Renal cortex interstitium (tissue), 11 donors: ENCODE results near the gene SLC7A4. TPM values are rescaled to one million over a fixed set of nuclear protein-coding genes. Genes with fewer than 3 reads are reported as not detected.

Experiments
- DNase-seq, 11 donors: peaks; one replicate each; pipeline ENCODE4 v3.0.0-alpha.2; 2013; ENCODE audit warnings: low read depth in 9 of 11, low spot score in 4 of 11; ENCODE audit errors: extremely low read depth in 1 of 11
- polyA plus RNA-seq, 3 donors: library from polyadenylated mRNA; unstranded; fragments of 120-200 nt; gene quantifications; one replicate each; pipeline ENCODE4 v1.2.1, GENCODE V29; 2013; ENCODE audit not compliant: insufficient read length in 3 of 3

SLC7A4 gene
- polyA plus RNA-seq, 3 donors = 0.91 to 1.5 (median 1.4) TPM

DNA sequence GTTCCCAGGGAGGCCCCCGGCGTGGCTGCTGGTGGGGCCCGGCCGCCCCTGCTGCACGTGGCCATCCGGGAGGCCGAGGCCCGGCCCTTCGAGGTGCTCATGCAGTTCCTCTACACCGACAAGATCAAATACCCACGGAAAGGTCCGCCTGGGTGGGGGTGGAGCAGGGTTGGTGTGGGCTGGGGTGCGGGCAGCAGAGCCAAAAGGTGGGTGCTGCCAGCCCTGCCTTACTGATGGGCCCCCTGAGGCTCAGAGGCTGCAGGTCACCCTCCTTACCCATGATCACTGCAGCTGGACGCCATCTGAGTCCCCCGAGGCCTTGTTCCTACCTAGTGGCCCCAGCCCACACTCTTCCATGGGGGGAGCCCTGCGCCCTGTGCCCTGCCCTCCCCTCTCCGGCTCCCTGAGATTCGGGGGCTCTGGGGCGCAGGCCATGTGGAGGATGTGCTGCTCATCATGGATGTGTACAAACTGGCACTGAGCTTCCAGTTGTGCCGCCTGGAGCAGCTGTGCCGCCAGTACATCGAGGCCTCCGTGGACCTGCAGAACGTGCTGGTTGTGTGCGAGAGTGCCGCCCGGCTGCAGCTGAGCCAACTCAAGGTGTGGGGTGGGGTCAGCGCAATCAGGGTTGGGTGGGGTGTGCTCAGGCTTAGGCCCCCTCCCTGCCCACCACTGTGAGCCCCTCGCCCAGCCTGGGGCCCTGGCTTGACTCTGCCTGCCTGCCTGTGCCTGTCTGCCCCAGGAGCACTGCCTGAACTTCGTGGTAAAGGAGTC is 38.0 kb downstream of the SLC7A4 start:
- no peak for DNase-seq

- no peak for DNase-seq
Observed at GRCh38 chr22:20993304-20994127, 38.8 kb downstream of the SLC7A4 start.

- no peak for DNase-seq
Observed at GRCh38 chr22:20992456-20993303, 39.7 kb downstream of the SLC7A4 start.

GRCh38 chr22:20992056-20992442 is 40.3 kb downstream of the SLC7A4 start:
- no peak for DNase-seq

GRCh38 chr22:20991252-20992055 is 40.9 kb downstream of the SLC7A4 start:
- DNase-seq = no peak

DNA sequence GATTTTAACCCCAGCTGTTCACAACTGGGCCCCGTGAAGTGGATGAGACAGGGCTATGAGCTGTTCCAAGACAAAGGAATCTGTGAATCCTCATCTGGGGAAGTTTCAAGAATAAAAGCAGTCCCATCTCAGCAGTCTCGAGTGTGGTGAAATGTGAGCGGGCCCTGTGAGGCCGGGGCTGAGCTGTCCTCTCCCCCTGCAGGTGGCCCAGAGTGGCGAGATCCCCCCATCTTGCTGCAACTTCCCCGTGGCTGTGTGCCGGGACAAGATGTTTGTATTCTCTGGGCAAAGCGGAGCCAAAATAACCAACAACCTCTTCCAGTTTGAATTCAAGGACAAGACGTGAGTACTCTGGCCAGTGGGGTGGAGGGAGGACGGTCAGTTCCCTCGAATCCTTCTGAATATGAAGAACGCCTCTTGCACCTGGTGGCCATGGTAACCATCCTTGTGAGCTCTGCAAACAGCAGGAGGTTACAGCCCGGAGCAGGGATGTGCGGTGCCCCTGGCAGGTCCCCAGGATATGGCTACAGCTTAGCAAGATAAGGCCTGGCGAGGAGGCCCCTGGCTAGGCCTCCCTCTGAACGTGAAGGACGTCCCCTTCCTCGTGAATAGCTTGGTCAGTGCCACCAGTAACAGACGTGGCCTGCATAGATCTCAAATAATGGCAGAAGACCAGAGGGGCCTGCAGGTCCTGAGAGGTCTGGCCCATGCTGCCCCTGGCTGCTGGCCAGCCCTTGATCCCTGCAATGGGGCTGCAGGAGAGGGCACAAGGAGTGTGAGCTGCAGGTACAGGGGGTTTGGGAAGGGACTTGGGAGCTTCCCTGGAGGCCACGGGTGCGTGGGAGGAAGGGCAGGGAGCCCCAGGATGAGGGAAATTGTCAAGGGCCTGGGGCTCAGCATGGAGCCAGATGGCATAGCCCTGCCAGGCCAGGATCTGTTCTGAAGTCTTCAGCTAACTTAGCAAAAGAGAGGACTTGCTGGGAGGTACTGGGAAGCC is 41.9 kb downstream of the SLC7A4 start:
- DNase-seq = no peak

- DNase-seq = no peak
Observed at GRCh38 chr22:20989323-20990138, 42.8 kb downstream of the SLC7A4 start.

GRCh38 chr22:20988573-20989322 is 43.6 kb downstream of the SLC7A4 start:
- no peak for DNase-seq

DNA sequence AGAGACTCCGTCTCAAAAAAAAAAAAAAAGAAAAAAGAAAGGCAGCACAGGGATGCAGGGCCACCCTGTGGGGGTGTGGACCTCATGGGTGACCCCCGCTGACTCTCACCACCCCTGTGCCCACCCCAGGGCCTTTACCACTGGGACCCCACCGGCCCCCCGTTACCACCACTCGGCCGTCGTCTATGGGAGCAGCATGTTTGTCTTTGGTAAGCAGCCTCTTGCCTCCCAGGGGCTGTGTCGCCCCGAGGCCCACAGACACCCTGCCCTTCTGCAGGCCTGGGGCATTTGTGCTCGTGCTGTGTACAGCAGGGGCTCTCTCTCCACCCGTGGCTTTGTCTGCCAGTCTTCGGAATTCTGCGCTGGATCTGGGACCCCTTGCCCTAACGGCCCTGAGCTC is 45.0 kb downstream of the SLC7A4 start:
- no peak for DNase-seq

DNA sequence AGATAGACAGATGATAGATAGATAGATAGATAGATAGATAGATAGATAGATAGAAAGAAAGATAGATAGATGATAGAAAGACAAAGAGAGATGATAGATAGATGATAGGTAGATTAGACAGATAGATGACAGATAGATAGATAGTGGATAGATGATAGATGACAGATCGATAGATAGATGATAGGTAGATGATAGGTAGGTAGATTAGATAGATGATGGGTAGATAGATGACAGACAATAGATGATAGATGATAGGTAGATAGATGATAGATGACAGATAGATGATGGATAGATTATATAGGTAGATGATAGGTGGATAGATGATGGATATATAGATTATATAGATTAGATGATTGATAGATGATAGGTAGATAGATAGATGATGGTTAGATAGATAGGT is 46.0 kb downstream of the SLC7A4 start:
- DNase-seq = no peak

DNA sequence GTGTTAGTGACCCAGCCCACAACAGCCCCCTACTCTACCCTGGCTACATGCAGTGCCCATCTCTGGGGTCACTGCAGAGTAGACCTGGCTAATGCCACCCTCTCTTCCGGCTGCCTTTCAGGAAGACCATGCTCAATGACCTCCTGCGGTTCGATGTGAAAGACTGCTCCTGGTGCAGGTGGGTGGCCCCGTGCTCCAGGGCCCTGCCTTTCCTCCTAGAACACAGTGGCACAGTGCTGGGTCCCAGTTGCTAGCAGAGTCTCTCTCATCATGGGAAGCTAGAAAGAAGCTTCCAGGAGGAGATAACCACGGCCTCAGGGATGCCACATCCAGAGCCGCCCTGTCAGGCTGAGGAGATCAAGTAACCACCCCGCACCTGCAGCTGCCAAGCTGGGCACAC is 46.6 kb downstream of the SLC7A4 start:
- no peak for DNase-seq

DNA sequence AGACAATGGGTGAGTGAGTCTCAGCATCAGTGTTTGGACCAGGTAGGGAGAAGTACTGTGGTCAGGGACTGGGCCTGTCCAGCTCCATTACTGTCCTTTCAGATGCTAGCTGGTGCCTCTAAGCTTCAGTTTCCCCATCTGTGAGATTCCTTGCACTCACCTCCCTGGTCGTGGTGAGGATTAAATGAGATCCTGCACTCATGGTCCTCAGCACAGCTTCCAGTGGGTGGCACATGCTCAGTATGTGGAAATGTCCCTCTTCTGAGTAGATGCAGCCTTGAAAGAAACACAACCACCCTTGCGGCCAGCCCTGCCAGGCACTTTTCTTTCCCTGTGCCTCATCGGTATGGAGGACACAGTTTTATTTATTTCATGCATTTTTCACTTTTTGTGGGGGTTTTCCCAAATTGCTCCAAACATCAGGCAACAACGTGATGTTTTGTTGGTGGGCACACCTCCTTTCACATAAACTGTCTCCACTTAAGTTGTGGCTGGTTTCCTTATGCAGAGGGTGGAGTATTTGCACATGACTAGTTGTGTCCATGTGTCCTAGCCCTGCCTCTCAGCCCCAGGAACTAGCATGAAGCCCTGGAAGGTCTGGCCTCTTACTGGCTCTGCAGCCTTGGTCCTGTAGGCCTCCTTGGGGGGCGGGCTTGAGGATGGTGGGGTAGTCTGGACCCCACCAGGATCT is 49.1 kb downstream of the SLC7A4 start:
- DNase-seq = no peak

DNA sequence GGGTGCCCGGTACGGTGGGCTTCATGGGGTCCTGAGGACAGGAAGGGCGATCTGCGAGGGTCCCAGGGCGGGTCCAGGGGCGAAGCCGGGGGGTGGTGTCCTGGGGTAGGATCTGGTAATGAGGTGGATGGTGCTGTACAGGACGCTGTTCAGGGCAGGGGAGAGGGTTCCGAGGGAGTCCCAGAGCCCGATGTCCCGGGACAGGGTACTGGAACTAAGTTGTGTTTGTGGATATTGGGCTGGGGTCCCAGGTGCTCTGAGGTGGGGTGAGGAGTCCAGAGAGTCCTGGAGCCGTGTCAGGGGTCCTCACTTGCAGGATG is 49.8 kb downstream of the SLC7A4 start:
- no peak for DNase-seq

DNA sequence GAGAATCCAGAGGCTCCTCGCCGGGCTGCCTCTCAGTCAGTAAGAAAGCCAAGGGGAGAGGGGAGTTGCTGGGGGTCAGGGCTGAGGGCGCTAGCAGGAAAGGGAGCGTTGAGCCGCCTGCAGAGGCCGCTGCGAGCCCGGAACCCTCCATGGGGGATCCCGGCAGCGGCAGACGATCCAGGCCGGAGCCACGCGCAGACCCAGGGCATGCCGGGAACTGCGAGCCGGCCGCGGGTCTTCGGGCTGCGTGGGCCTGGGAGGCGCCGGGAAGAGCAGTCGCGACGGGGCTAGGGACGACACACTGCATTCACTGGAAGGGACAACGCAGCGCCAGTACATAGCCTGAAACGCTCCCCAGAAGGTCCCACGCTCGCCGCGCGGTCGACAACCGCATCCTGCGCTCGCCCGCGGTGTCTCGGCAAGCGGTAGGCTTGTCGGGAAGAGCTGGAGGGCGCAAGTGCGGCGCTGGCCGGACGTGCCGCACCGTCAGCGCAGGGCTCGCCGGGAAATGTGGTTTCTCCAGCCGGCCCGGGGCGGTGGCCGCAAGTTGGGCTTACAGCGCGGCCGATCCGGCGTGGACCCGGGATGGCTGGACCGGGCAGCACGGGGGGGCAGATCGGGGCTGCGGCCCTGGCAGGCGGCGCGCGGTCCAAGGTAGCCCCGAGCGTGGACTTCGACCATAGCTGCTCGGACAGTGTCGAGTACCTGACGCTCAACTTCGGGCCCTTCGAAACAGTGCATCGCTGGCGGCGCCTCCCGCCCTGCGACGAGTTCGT is 50.4 kb downstream of the SLC7A4 start, which contains the start of gene LZTR1:
Gene LZTR1 (plus strand): TSS at position 511 of the 776 bp plus-strand sequence. CDS start 75 bp downstream, at position 586.
- peak in 10 of 11 donors; percentile 61 to 80 (median 74) for DNase-seq
